ENCODE results near the gene ZFYVE21. TPM values are rescaled to one million over a fixed set of nuclear protein-coding genes. Genes with fewer than 3 reads are reported as not detected.
A peak's percentile ranks its signal among the peaks of the same experiment; 100 is the strongest.

Gene ZFYVE21
- total RNA-seq, 1 experiment from 2014 or later, result 59.7 TPM

DNA sequence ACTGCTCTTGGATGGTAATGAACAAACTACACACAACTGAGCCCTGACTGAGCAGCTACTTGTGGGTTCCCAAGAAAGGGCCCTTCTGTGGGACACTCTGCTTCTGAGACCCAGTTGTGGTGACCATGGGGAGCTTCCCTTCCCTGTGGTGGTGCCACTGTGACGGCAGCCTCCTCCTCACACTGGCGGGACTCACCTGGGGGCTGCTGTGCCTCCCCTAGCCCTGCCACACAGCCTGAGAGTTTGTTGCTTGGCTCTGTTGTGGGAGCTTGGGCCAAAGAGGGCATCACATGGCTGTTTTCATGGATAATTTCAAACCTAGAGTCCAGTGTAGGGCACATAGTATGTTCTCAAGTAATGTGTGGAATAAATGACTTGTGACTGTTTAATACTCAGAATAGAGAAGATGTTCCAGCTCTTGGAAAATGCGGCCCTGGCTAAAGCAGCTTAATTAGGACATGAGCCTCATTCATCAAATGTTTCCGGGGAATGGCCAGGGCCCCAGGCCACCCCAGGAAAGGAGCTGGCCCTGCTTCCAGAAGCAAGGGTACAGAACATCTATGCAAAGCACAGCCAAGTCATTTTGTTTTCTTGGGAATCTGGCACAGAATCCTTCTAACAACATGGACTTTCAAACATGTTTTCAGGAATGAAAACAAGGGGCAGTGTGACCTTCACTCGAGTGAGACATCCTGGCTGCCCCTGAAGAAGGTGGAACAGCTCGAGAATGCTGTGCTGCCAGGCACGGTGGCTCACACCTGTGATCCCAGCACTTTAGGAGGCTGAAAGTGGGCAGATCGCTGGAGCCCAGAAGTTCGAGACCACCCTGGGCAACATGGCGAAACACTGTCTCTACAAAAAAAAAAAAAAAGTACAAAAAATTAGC lies 21.2 kb downstream of the ZFYVE21 start:
- DNase-seq (ENCODE audit: low spot score) (no peak), ATAC-seq (no peak)
- Mint-ChIP-seq H3K36me3 (peaks cover 17% of the 10 kb centered on the region), H3K27ac (no peak overlapping the region; the same call in 1 of the 2 replicates), H3K9me3 (no peaks in the 10 kb centered on the region), H3K4me3 (no peak overlapping the region), H3K4me1 (peaks cover 4% of the 10 kb centered on the region), H3K27me3 (ENCODE audit: low read depth) (no peaks in the 10 kb centered on the region)
- POLR2A ChIA-PET, result no interaction called here
- TF ChIP-seq HMGA2 (CRISPR knock-in tag; IDR thresholded peaks at IDR 0.05) (no peak), GTF2I (CRISPR knock-in tag; conservative IDR thresholded peaks at IDR 0.05) (no peak), EMX1 (CRISPR knock-in tag; IDR thresholded peaks at IDR 0.05) (no peak), JUN (CRISPR knock-in tag; IDR thresholded peaks at IDR 0.05) (no peak), OVOL2 (CRISPR knock-in tag; IDR thresholded peaks at IDR 0.05; ENCODE audit: borderline replicate concordance) (no peak), ZNF671 (CRISPR knock-in tag; IDR thresholded peaks at IDR 0.05) (no peak), ZNF138 (CRISPR knock-in tag; conservative IDR thresholded peaks at IDR 0.05) (no peak), NFATC4 (CRISPR knock-in tag; IDR thresholded peaks at IDR 0.05) (no peak)
- TF ChIP-seq, protein P1, sequence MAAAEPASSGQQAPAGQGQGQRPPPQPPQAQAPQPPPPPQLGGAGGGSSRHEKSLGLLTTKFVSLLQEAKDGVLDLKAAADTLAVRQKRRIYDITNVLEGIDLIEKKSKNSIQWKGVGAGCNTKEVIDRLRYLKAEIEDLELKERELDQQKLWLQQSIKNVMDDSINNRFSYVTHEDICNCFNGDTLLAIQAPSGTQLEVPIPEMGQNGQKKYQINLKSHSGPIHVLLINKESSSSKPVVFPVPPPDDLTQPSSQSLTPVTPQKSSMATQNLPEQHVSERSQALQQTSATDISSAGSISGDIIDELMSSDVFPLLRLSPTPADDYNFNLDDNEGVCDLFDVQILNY (CRISPR knock-in tag; IDR thresholded peaks at IDR 0.05), result no peak
- TF ChIP-seq, protein P2, sequence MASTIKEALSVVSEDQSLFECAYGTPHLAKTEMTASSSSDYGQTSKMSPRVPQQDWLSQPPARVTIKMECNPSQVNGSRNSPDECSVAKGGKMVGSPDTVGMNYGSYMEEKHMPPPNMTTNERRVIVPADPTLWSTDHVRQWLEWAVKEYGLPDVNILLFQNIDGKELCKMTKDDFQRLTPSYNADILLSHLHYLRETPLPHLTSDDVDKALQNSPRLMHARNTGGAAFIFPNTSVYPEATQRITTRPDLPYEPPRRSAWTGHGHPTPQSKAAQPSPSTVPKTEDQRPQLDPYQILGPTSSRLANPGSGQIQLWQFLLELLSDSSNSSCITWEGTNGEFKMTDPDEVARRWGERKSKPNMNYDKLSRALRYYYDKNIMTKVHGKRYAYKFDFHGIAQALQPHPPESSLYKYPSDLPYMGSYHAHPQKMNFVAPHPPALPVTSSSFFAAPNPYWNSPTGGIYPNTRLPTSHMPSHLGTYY (CRISPR knock-in tag; IDR thresholded peaks at IDR 0.05), result no peak
- TF ChIP-seq, protein P3, sequence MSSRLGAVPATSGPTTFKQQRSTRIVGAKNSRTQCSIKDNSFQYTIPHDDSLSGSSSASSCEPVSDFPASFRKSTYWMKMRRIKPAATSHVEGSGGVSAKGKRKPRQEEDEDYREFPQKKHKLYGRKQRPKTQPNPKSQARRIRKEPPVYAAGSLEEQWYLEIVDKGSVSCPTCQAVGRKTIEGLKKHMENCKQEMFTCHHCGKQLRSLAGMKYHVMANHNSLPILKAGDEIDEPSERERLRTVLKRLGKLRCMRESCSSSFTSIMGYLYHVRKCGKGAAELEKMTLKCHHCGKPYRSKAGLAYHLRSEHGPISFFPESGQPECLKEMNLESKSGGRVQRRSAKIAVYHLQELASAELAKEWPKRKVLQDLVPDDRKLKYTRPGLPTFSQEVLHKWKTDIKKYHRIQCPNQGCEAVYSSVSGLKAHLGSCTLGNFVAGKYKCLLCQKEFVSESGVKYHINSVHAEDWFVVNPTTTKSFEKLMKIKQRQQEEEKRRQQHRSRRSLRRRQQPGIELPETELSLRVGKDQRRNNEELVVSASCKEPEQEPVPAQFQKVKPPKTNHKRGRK (CRISPR knock-in tag; IDR thresholded peaks at IDR 0.05; ENCODE audit: borderline replicate concordance), result no peak
- CTCF ChIA-PET, result interaction anchor here (0.7 to 1.9 kb wide), 4 partner anchors 8 to 164 kb away, joined by 3 to 6 read pairs (median 4); no protein-coding TSS in a partner anchor

DNA sequence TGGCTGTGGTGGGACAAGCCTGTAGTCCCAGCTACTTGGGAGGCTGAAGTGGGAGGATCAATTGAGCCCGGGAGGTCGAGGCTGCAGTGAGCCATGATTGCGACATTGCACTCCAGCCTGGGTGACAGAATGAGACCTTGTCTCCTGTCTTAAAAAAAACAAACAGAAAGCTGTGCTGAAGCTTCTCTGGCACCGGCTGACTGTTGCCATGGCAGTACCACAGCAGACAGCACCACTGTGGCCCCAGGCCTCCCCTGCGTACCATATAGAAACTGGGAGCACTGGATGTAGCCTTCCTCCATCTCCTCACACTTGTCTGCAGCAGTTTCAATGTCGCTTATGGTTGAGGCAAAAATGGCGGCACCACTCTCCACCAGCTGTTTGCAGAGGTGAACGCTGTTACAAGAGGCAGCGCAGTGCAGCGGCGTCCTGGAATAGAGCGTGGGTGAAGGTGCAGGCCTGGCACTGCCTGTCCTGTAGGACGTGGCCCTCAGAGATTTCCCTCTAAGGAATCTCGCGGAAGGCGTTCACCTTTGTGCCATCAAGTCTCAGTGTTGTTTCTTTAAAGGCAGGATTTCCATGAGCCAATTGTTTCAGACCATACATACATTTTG lies 21.9 kb downstream of the ZFYVE21 start:
- H3K4me1 Mint-ChIP-seq, result peaks cover 5% of the 10 kb centered on the region
- TF ChIP-seq OVOL2 (CRISPR knock-in tag; IDR thresholded peaks at IDR 0.05; ENCODE audit: borderline replicate concordance) (no peak), GRHL2 (CRISPR knock-in tag; IDR thresholded peaks at IDR 0.05; ENCODE audit: insufficient replicate concordance, severe bottlenecking) (no peak), ZBTB21 (CRISPR knock-in tag; IDR thresholded peaks at IDR 0.05; ENCODE audit: borderline replicate concordance) (no peak), HMGA2 (CRISPR knock-in tag; IDR thresholded peaks at IDR 0.05) (no peak), ZNF232 (CRISPR knock-in tag; IDR thresholded peaks at IDR 0.05) (no peak), ZNF219 (CRISPR knock-in tag; IDR thresholded peaks at IDR 0.05; ENCODE audit: borderline replicate concordance) (no peak), NFE2L1 (CRISPR knock-in tag; IDR thresholded peaks at IDR 0.05) (no peak), SMAD3 (CRISPR knock-in tag; IDR thresholded peaks at IDR 0.05; ENCODE audit: borderline replicate concordance) (no peak), ZNF416 (CRISPR knock-in tag; IDR thresholded peaks at IDR 0.05) (no peak), CREB1 (CRISPR knock-in tag; IDR thresholded peaks at IDR 0.05) (no peak)
- TF ChIP-seq, protein P4, sequence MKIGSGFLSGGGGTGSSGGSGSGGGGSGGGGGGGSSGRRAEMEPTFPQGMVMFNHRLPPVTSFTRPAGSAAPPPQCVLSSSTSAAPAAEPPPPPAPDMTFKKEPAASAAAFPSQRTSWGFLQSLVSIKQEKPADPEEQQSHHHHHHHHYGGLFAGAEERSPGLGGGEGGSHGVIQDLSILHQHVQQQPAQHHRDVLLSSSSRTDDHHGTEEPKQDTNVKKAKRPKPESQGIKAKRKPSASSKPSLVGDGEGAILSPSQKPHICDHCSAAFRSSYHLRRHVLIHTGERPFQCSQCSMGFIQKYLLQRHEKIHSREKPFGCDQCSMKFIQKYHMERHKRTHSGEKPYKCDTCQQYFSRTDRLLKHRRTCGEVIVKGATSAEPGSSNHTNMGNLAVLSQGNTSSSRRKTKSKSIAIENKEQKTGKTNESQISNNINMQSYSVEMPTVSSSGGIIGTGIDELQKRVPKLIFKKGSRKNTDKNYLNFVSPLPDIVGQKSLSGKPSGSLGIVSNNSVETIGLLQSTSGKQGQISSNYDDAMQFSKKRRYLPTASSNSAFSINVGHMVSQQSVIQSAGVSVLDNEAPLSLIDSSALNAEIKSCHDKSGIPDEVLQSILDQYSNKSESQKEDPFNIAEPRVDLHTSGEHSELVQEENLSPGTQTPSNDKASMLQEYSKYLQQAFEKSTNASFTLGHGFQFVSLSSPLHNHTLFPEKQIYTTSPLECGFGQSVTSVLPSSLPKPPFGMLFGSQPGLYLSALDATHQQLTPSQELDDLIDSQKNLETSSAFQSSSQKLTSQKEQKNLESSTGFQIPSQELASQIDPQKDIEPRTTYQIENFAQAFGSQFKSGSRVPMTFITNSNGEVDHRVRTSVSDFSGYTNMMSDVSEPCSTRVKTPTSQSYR (CRISPR knock-in tag; IDR thresholded peaks at IDR 0.05), result no peak
- TF ChIP-seq, protein P5, sequence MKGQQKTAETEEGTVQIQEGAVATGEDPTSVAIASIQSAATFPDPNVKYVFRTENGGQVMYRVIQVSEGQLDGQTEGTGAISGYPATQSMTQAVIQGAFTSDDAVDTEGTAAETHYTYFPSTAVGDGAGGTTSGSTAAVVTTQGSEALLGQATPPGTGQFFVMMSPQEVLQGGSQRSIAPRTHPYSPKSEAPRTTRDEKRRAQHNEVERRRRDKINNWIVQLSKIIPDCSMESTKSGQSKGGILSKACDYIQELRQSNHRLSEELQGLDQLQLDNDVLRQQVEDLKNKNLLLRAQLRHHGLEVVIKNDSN (CRISPR knock-in tag; IDR thresholded peaks at IDR 0.05), result no peak
- TF ChIP-seq, protein P6, sequence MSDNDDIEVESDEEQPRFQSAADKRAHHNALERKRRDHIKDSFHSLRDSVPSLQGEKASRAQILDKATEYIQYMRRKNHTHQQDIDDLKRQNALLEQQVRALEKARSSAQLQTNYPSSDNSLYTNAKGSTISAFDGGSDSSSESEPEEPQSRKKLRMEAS (CRISPR knock-in tag; IDR thresholded peaks at IDR 0.05), result no peak
- peak overlapping the region; percentile 37; the same call in 1 of the 2 replicates for H3K27ac Mint-ChIP-seq
- ChIA-PET POLR2A (no interaction called here), CTCF (interaction anchor here (0.7 kb wide), 1 partner anchor 9 kb away, joined by 3 read pairs; no protein-coding TSS in a partner anchor)
- H3K4me3 Mint-ChIP-seq, result no peak overlapping the region
- peaks cover 17% of the 10 kb centered on the region for H3K36me3 Mint-ChIP-seq
- DNase-seq (ENCODE audit: low spot score) (no peak), ATAC-seq (no peak)
- no peaks in the 10 kb centered on the region for H3K9me3 Mint-ChIP-seq
- no peaks in the 10 kb centered on the region for H3K27me3 Mint-ChIP-seq (ENCODE audit: low read depth)
